ENCODE data around the gene SELPLG. TPM values are rescaled to one million over a fixed set of nuclear protein-coding genes. Genes with fewer than 3 reads are reported as not detected.

Gene SELPLG
- total RNA-seq, 1 donor from 2014 or later: 0.34 TPM

- peaks cover 7% of the 10 kb centered on the region for H3K9me3 Mint-ChIP-seq (ENCODE audit: unreplicated experiment)
- H3K27ac Mint-ChIP-seq (ENCODE audit: unreplicated experiment): no peak overlapping the region
- peaks cover 9% of the 10 kb centered on the region for H3K27me3 Mint-ChIP-seq (ENCODE audit: unreplicated experiment)
- no peak for DNase-seq
- no peak for TF ChIP-seq CTCF (IDR thresholded peaks at IDR 0.05; ENCODE audit: partially characterized antibody, unreplicated experiment)
- peaks cover 20% of the 10 kb centered on the region for H3K36me3 Mint-ChIP-seq (ENCODE audit: unreplicated experiment)
- H3K4me1 Mint-ChIP-seq (ENCODE audit: low read depth, unreplicated experiment): peaks cover 44% of the 10 kb centered on the region
- no peak overlapping the region for H3K4me3 Mint-ChIP-seq (ENCODE audit: unreplicated experiment)
Observed at GRCh38 chr12:108649126-108649525, 15.4 kb upstream of the SELPLG start.

GRCh38 chr12:108648371-108648770 is 14.7 kb upstream of the SELPLG start:
- peaks cover 7% of the 10 kb centered on the region for H3K9me3 Mint-ChIP-seq (ENCODE audit: unreplicated experiment)
- H3K27me3 Mint-ChIP-seq (ENCODE audit: unreplicated experiment): peaks cover 9% of the 10 kb centered on the region
- peaks cover 47% of the 10 kb centered on the region for H3K4me1 Mint-ChIP-seq (ENCODE audit: low read depth, unreplicated experiment)
- H3K27ac Mint-ChIP-seq (ENCODE audit: unreplicated experiment): peak overlapping the region; percentile 83
- no peak for DNase-seq
- no peak for TF ChIP-seq CTCF (IDR thresholded peaks at IDR 0.05; ENCODE audit: partially characterized antibody, unreplicated experiment)
- no peak overlapping the region for H3K4me3 Mint-ChIP-seq (ENCODE audit: unreplicated experiment)
- H3K36me3 Mint-ChIP-seq (ENCODE audit: unreplicated experiment): peaks cover 20% of the 10 kb centered on the region

- H3K4me3 Mint-ChIP-seq (ENCODE audit: unreplicated experiment): peak overlapping the region; percentile 39
- peaks cover 20% of the 10 kb centered on the region for H3K36me3 Mint-ChIP-seq (ENCODE audit: unreplicated experiment)
- H3K27ac Mint-ChIP-seq (ENCODE audit: unreplicated experiment): peak overlapping the region; percentile 83
- no peak for TF ChIP-seq CTCF (IDR thresholded peaks at IDR 0.05; ENCODE audit: partially characterized antibody, unreplicated experiment)
- no peak for DNase-seq
- H3K4me1 Mint-ChIP-seq (ENCODE audit: low read depth, unreplicated experiment): peaks cover 47% of the 10 kb centered on the region
- peaks cover 7% of the 10 kb centered on the region for H3K9me3 Mint-ChIP-seq (ENCODE audit: unreplicated experiment)
- peaks cover 9% of the 10 kb centered on the region for H3K27me3 Mint-ChIP-seq (ENCODE audit: unreplicated experiment)
Observed at GRCh38 chr12:108647585-108648287, 14.0 kb upstream of the SELPLG start.

- H3K36me3 Mint-ChIP-seq (ENCODE audit: unreplicated experiment): peaks cover 20% of the 10 kb centered on the region
Observed at GRCh38 chr12:108646600-108647579, 13.2 kb upstream of the SELPLG start.

More at GRCh38 chr12:108646600-108647579, 13.2 kb upstream of the SELPLG start:
- Mint-ChIP-seq H3K27ac (ENCODE audit: unreplicated experiment) (peak overlapping the region; percentile 84), H3K4me3 (ENCODE audit: unreplicated experiment) (peak overlapping the region; percentile 39), H3K9me3 (ENCODE audit: unreplicated experiment) (peaks cover 11% of the 10 kb centered on the region), H3K4me1 (ENCODE audit: low read depth, unreplicated experiment) (peaks cover 48% of the 10 kb centered on the region), H3K27me3 (ENCODE audit: unreplicated experiment) (peaks cover 9% of the 10 kb centered on the region)
- no peak for DNase-seq
- TF ChIP-seq CTCF (IDR thresholded peaks at IDR 0.05; ENCODE audit: partially characterized antibody, unreplicated experiment): no peak
